SK-N-MC (cell line): ENCODE measurements around the gene SHOC2.

Experiments used
- DNase-seq: peaks from one replicate; pipeline ENCODE4 v3.0.0-alpha.2; 2011; ENCODE audit warnings: low read depth, low spot score
- H3K27ac ChIP-seq: fragments of 200-600 bp; sonication (generic); 2 replicates; pipeline ENCODE4 v1.5.1; 2016; ENCODE audit warnings: mixed run types
- H3K36me3 ChIP-seq: fragments of 200-600 bp; sonication (generic); 2 replicates; pipeline ENCODE4 v1.6.1; 2017; ENCODE audit warnings: antibody characterized with exemption, low read length, mixed read lengths; ENCODE audit not compliant: insufficient read depth
- H3K4me3 ChIP-seq: fragments of 200-600 bp; sonication (generic); 2 replicates; pipeline ENCODE4 v1.5.1; 2016
- H3K9ac ChIP-seq: fragments of 200-600 bp; sonication (generic); 2 replicates; pipeline ENCODE4 v1.8.0; 2017; ENCODE audit warnings: mixed run types, mixed read lengths; ENCODE audit not compliant: insufficient read length
- H3K9me3 ChIP-seq: fragments of 200-600 bp; sonication (generic); 2 replicates; pipeline ENCODE4 v1.6.1; 2017; ENCODE audit warnings: low read depth, mild to moderate bottlenecking, antibody characterized with exemption, low read length, moderate library complexity, mixed read lengths
- EZH2 ChIP-seq: fragments of 200-600 bp; sonication (generic); IDR thresholded peaks from one replicate; pipeline ENCODE4 v1.6.1; 2017; ENCODE audit warnings: antibody characterized with exemption
- FOXP2 ChIP-seq: optimal IDR thresholded peaks from 2 replicates; pipeline ENCODE3; 2011; ENCODE audit warnings: mild to moderate bottlenecking, moderate library complexity; ENCODE audit not compliant: insufficient read depth; ENCODE audit errors: extremely low read length, control extremely low read depth
- POLR2AphosphoS5 ChIP-seq: IDR thresholded peaks from 2 replicates; pipeline ENCODE4 v1.6.1; 2012; ENCODE audit warnings: mild to moderate bottlenecking, low read depth, low read length, borderline replicate concordance

The SHOC2 gene

GRCh38 chr10:110957606-110958005 is 38.2 kb downstream of the SHOC2 start:
- DNase-seq: no peak
- no peak for TF ChIP-seq POLR2AphosphoS5
- no peak for TF ChIP-seq FOXP2
- no peak for TF ChIP-seq EZH2
- Histone ChIP-seq H3K36me3 (no peaks in the 10 kb centered on the region), H3K27ac (no peak overlapping the region), H3K9me3 (no peaks in the 10 kb centered on the region), H3K4me3 (no peak overlapping the region), H3K9ac (no peak overlapping the region)

GRCh38 chr10:110959379-110960332 is 40.3 kb downstream of the SHOC2 start:
- Histone ChIP-seq H3K36me3 (no peaks in the 10 kb centered on the region), H3K9ac (no peak overlapping the region), H3K9me3 (no peaks in the 10 kb centered on the region), H3K27ac (peak overlapping the region; percentile 62), H3K4me3 (no peak overlapping the region)
- TF ChIP-seq POLR2AphosphoS5: no peak
- TF ChIP-seq FOXP2: no peak
- TF ChIP-seq EZH2: no peak
- no peak for DNase-seq

- no peak overlapping the region for H3K27ac ChIP-seq
- DNase-seq: no peak
Observed at GRCh38 chr10:110960333-110960712, 40.9 kb downstream of the SHOC2 start.

GRCh38 chr10:110962443-110962842 is 43.0 kb downstream of the SHOC2 start:
- no peak overlapping the region for H3K4me3 ChIP-seq
- H3K9me3 ChIP-seq: no peaks in the 10 kb centered on the region
- no peak overlapping the region for H3K9ac ChIP-seq
- no peak overlapping the region for H3K27ac ChIP-seq
- no peak for DNase-seq
- TF ChIP-seq EZH2 (no peak), POLR2AphosphoS5 (no peak), FOXP2 (no peak)
- no peaks in the 10 kb centered on the region for H3K36me3 ChIP-seq

More at GRCh38 chr10:110960333-110960712, 40.9 kb downstream of the SHOC2 start:
- Histone ChIP-seq H3K4me3 (no peak overlapping the region), H3K9ac (no peak overlapping the region), H3K9me3 (no peaks in the 10 kb centered on the region), H3K36me3 (no peaks in the 10 kb centered on the region)
- TF ChIP-seq FOXP2 (no peak), EZH2 (no peak), POLR2AphosphoS5 (no peak)

GRCh38 chr10:110963162-110963561 is 43.8 kb downstream of the SHOC2 start:
- no peak overlapping the region for H3K27ac ChIP-seq
- DNase-seq: no peak
- no peak overlapping the region for H3K4me3 ChIP-seq
- TF ChIP-seq EZH2 (no peak), FOXP2 (no peak), POLR2AphosphoS5 (no peak)
- H3K9ac ChIP-seq: no peak overlapping the region
- H3K36me3 ChIP-seq: no peaks in the 10 kb centered on the region
- no peaks in the 10 kb centered on the region for H3K9me3 ChIP-seq

- no peak overlapping the region for H3K9ac ChIP-seq
- no peak overlapping the region for H3K4me3 ChIP-seq
- no peak for TF ChIP-seq FOXP2
- TF ChIP-seq POLR2AphosphoS5: no peak
- TF ChIP-seq EZH2: no peak
- no peaks in the 10 kb centered on the region for H3K9me3 ChIP-seq
- DNase-seq: no peak
- H3K27ac ChIP-seq: no peak overlapping the region
- no peaks in the 10 kb centered on the region for H3K36me3 ChIP-seq
Observed at GRCh38 chr10:110964681-110965080, 45.3 kb downstream of the SHOC2 start.

- Histone ChIP-seq H3K36me3 (no peaks in the 10 kb centered on the region), H3K9me3 (no peaks in the 10 kb centered on the region), H3K27ac (no peak overlapping the region), H3K9ac (no peak overlapping the region), H3K4me3 (no peak overlapping the region)
- DNase-seq: no peak
- TF ChIP-seq EZH2 (no peak), FOXP2 (no peak), POLR2AphosphoS5 (no peak)
Observed at GRCh38 chr10:110965216-110965615, 45.8 kb downstream of the SHOC2 start.

GRCh38 chr10:110966146-110966545 is 46.7 kb downstream of the SHOC2 start:
- Histone ChIP-seq H3K4me3 (no peak overlapping the region), H3K27ac (no peak overlapping the region), H3K9ac (no peak overlapping the region), H3K9me3 (no peaks in the 10 kb centered on the region), H3K36me3 (no peaks in the 10 kb centered on the region)
- TF ChIP-seq FOXP2 (no peak), POLR2AphosphoS5 (no peak), EZH2 (no peak)
- DNase-seq: no peak
